ENCODE results near the gene PTGFRN. TPM values are rescaled to one million over a fixed set of nuclear protein-coding genes. Genes with fewer than 3 reads are reported as not detected.

PTGFRN gene
- total and polyA plus RNA-seq, 4 donors, result 5.4 to 12.6 (median 7.2) TPM

DNA sequence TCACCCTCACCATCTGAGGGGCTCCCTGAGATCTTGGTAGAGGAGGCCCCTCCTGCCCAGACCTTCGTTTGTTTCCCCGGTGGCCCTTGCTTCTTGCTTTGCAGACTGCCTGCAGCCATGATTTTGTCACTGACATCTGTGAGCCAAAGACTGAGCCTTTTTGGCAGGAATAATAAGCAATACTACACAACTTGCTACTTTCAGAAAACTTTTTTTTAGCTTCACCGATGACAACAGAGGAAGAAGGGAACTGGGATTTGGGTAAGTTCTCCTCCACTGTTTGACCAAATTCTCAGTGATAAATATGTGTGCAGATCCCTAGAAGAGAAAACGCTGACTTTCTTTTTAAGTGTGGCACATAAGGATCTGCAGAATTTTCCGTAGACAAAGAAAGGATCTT lies 80.1 kb downstream of the PTGFRN start:
- no peak overlapping the region for H3K4me3 ChIP-seq (ENCODE audit: low read depth in 1 of 3, low read length in 3 of 3)
- peaks cover 0 to 3% (median 0%) of the 10 kb centered on the region in 4 donors for H3K36me3 ChIP-seq (ENCODE audit: control insufficient read depth in 4 of 4, insufficient read depth in 3 of 4, low read depth in 1 of 4, low read length in 3 of 4)
- WGBS, result 80% methylated on average over 5 of the region's 5 CpGs
- TF ChIP-seq NR2F2 (IDR thresholded peaks at IDR 0.05) (no peak), TAF1 (conservative IDR thresholded peaks at IDR 0.05) (no peak), SP1 (IDR thresholded peaks at IDR 0.05) (no peak), GABPA (IDR thresholded peaks at IDR 0.05 in 1 of 2, conservative IDR thresholded peaks at IDR 0.05 in 1 of 2) (no peak), FOXA1 (IDR thresholded peaks at IDR 0.05) (no peak), YY1 (IDR thresholded peaks at IDR 0.05) (no peak), HNF4A (conservative IDR thresholded peaks at IDR 0.05) (no peak), RXRA (IDR thresholded peaks at IDR 0.05) (no peak), FOXA2 (IDR thresholded peaks at IDR 0.05) (no peak), EGR1 (IDR thresholded peaks at IDR 0.05; ENCODE audit: low read depth in 2 of 2) (no peak), HNF4G (IDR thresholded peaks at IDR 0.05) (no peak)
- TF ChIP-seq, protein P1, sequence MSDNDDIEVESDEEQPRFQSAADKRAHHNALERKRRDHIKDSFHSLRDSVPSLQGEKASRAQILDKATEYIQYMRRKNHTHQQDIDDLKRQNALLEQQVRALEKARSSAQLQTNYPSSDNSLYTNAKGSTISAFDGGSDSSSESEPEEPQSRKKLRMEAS (IDR thresholded peaks at IDR 0.05), result no peak
- no peak overlapping the region for H3K27ac ChIP-seq (ENCODE audit: low read depth in 1 of 2, low read length in 2 of 2)
- no peak overlapping the region for H3K9ac ChIP-seq (ENCODE audit: low read depth in 1 of 2, low read length in 2 of 2)
- no peaks in the 10 kb centered on the region for H3K9me3 ChIP-seq (ENCODE audit: control insufficient read depth in 4 of 4, low read length in 3 of 4)
- H3K4me1 ChIP-seq (ENCODE audit: control insufficient read depth in 4 of 4, insufficient read depth in 4 of 4, low read length in 3 of 4), result no peaks in the 10 kb centered on the region
- no peaks in the 10 kb centered on the region for H3K27me3 ChIP-seq (ENCODE audit: control insufficient read depth in 4 of 4, insufficient read depth in 4 of 4, low read length in 3 of 4)
- no peak for DNase-seq (ENCODE audit: low spot score)

DNA sequence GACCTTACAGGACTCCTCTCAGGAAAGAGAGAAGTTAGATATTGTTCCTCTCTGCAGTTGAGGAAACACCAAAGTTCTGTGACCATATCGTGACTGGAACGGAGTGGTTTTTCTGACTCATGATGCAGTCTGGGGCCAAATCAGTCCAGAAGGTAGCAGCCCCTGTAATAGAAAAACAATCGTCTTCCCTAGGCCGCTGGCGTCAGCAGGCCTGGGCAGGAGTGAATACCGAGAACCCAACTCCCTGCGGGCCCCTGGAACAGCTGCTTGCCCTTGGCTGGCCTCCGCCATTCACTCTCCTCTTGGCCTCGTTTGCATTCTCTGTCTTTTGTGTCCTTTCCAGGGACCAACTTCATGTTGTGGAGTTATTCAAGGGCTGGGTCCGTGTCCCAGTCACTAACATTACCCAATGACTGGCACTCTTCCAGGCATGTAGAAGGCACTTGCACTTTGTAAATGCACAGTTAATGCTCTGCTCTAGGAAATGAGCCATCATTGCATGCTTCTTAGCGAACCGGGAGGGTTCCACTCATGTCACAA lies 81.0 kb downstream of the PTGFRN start:
- TF ChIP-seq FOXA2 (IDR thresholded peaks at IDR 0.05) (no peak), RAD21 (IDR thresholded peaks at IDR 0.05) (no peak), YY1 (IDR thresholded peaks at IDR 0.05) (no peak), EGR1 (IDR thresholded peaks at IDR 0.05; ENCODE audit: low read depth in 2 of 2) (no peak), TAF1 (conservative IDR thresholded peaks at IDR 0.05) (no peak), JUND (IDR thresholded peaks at IDR 0.05) (no peak), FOXA1 (IDR thresholded peaks at IDR 0.05) (no peak), GABPA (IDR thresholded peaks at IDR 0.05 in 1 of 2, conservative IDR thresholded peaks at IDR 0.05 in 1 of 2) (no peak), RXRA (IDR thresholded peaks at IDR 0.05) (no peak), SP1 (IDR thresholded peaks at IDR 0.05) (no peak), HNF4G (IDR thresholded peaks at IDR 0.05) (no peak), NR2F2 (IDR thresholded peaks at IDR 0.05) (no peak), HNF4A (conservative IDR thresholded peaks at IDR 0.05) (no peak)
- TF ChIP-seq, protein P2, sequence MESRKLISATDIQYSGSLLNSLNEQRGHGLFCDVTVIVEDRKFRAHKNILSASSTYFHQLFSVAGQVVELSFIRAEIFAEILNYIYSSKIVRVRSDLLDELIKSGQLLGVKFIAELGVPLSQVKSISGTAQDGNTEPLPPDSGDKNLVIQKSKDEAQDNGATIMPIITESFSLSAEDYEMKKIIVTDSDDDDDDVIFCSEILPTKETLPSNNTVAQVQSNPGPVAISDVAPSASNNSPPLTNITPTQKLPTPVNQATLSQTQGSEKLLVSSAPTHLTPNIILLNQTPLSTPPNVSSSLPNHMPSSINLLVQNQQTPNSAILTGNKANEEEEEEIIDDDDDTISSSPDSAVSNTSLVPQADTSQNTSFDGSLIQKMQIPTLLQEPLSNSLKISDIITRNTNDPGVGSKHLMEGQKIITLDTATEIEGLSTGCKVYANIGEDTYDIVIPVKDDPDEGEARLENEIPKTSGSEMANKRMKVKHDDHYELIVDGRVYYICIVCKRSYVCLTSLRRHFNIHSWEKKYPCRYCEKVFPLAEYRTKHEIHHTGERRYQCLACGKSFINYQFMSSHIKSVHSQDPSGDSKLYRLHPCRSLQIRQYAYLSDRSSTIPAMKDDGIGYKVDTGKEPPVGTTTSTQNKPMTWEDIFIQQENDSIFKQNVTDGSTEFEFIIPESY (IDR thresholded peaks at IDR 0.05), result no peak
- TF ChIP-seq, protein P3, sequence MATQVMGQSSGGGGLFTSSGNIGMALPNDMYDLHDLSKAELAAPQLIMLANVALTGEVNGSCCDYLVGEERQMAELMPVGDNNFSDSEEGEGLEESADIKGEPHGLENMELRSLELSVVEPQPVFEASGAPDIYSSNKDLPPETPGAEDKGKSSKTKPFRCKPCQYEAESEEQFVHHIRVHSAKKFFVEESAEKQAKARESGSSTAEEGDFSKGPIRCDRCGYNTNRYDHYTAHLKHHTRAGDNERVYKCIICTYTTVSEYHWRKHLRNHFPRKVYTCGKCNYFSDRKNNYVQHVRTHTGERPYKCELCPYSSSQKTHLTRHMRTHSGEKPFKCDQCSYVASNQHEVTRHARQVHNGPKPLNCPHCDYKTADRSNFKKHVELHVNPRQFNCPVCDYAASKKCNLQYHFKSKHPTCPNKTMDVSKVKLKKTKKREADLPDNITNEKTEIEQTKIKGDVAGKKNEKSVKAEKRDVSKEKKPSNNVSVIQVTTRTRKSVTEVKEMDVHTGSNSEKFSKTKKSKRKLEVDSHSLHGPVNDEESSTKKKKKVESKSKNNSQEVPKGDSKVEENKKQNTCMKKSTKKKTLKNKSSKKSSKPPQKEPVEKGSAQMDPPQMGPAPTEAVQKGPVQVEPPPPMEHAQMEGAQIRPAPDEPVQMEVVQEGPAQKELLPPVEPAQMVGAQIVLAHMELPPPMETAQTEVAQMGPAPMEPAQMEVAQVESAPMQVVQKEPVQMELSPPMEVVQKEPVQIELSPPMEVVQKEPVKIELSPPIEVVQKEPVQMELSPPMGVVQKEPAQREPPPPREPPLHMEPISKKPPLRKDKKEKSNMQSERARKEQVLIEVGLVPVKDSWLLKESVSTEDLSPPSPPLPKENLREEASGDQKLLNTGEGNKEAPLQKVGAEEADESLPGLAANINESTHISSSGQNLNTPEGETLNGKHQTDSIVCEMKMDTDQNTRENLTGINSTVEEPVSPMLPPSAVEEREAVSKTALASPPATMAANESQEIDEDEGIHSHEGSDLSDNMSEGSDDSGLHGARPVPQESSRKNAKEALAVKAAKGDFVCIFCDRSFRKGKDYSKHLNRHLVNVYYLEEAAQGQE (IDR thresholded peaks at IDR 0.05), result no peak
- TF ChIP-seq, protein P4, sequence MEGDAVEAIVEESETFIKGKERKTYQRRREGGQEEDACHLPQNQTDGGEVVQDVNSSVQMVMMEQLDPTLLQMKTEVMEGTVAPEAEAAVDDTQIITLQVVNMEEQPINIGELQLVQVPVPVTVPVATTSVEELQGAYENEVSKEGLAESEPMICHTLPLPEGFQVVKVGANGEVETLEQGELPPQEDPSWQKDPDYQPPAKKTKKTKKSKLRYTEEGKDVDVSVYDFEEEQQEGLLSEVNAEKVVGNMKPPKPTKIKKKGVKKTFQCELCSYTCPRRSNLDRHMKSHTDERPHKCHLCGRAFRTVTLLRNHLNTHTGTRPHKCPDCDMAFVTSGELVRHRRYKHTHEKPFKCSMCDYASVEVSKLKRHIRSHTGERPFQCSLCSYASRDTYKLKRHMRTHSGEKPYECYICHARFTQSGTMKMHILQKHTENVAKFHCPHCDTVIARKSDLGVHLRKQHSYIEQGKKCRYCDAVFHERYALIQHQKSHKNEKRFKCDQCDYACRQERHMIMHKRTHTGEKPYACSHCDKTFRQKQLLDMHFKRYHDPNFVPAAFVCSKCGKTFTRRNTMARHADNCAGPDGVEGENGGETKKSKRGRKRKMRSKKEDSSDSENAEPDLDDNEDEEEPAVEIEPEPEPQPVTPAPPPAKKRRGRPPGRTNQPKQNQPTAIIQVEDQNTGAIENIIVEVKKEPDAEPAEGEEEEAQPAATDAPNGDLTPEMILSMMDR (IDR thresholded peaks at IDR 0.05; ENCODE audit: low read depth, low read length, missing input control), result no peak
- TF ChIP-seq, protein P5, sequence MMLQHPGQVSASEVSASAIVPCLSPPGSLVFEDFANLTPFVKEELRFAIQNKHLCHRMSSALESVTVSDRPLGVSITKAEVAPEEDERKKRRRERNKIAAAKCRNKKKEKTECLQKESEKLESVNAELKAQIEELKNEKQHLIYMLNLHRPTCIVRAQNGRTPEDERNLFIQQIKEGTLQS (IDR thresholded peaks at IDR 0.05), result no peak
- TF ChIP-seq, protein P1 (IDR thresholded peaks at IDR 0.05), result no peak
- H3K27ac ChIP-seq (ENCODE audit: low read depth in 1 of 2, low read length in 2 of 2), result no peak overlapping the region
- H3K9ac ChIP-seq (ENCODE audit: low read depth in 1 of 2, low read length in 2 of 2), result no peak overlapping the region
- no peaks in the 10 kb centered on the region for H3K4me1 ChIP-seq (ENCODE audit: control insufficient read depth in 4 of 4, insufficient read depth in 4 of 4, low read length in 3 of 4)
- H3K4me3 ChIP-seq (ENCODE audit: low read depth in 1 of 3, low read length in 3 of 3), result no peak overlapping the region
- 78% methylated on average over 12 of the region's 12 CpGs for WGBS
- DNase-seq (ENCODE audit: low spot score), result no peak
- no peaks in the 10 kb centered on the region for H3K9me3 ChIP-seq (ENCODE audit: control insufficient read depth in 4 of 4, low read length in 3 of 4)
- no peaks in the 10 kb centered on the region for H3K27me3 ChIP-seq (ENCODE audit: control insufficient read depth in 4 of 4, insufficient read depth in 4 of 4, low read length in 3 of 4)
- H3K36me3 ChIP-seq (ENCODE audit: control insufficient read depth in 4 of 4, insufficient read depth in 3 of 4, low read depth in 1 of 4, low read length in 3 of 4), result peaks cover 0 to 3% (median 0%) of the 10 kb centered on the region in 4 donors
